Stimulated activated CD4-positive, alpha-beta T cell treated with anti-CD3 and anti-CD28 coated beads, TNF-alpha, amount 100 ng/mL, for 1 hour (primary cell): Measurements from ENCODE around the gene TOP1.

ENCODE experiments used
- DNase-seq, 3 donors: peaks; one replicate each; pipeline ENCODE4 v3.0.0-alpha.2; 2020; ENCODE audit warnings: low read depth in 3 of 3, low spot score in 1 of 3

Gene TOP1

DNA sequence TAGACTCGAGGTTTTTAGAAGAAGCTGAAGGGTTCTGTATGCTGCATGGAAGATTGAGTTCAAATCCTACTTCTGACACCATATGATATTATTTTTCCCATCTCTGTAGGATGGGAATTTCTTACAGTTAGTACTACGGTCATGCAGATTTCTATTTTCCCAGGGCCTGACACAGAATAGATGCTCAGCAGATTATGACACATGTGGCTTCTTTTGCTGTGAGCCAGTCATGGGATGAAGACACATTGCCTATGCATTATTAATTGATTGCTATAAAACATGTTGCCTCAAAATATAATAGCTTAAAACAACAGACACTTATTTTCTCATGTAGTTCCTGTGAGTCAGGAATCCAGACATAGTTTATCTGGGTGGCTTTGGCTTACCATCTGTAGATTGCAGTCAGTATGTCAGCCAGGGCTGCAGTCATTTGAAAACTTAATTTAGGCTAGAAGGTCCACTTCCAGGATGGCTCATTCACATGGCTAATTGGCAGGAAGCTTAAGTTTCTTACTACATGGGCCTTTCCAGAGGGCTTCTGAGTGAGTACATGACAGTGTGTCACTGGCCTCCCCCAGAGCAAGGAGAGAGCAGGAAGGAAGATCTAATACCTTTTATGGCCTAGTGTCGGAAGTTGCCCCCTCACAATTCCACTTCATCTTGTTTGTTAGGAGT lies 29.5 kb downstream of the TOP1 start:
- DNase-seq = no peak

DNA sequence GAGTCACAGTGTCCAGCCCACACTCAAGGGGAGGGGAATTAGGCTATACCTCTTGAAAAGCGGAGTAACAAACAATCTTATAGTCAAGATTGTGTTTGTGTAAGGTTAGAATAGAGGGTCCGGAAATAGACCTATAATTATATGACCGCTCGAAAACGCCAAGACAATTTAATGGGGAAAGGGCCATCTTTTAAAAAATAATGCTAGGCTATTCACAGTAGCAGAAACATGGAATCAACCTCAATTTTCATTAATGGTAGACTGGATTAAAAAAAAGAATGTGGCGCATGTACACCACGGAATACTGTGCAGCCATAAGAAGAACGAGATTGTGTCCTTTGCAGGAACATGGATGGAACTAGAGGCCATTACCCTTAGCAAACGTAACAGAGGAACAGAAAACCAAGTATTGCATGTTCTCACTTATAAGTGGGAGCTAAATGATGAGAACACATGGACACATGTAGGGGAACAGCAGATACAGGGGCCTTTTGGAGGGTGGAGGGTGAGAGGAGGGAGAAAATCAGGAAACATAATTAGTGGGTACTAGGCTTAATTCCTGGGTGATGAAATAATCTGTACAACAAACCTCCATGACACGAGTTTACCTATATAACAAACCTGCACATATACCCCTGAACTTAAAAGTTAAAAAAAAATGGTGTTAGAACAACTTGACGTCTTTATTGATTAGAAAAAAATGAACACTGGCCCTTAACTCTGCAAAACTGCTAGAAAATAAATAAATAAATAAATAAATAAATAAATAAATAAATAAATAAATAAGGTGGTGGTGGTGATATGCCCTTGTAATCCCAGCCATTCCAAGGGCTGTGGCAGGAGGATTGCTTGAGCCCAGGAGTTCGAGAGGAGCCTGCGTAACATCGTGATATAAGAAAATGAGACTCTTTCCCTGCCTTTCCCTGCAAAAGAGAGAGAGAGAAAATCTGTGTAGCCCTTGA lies 30.3 kb downstream of the TOP1 start:
- no peak for DNase-seq

DNA sequence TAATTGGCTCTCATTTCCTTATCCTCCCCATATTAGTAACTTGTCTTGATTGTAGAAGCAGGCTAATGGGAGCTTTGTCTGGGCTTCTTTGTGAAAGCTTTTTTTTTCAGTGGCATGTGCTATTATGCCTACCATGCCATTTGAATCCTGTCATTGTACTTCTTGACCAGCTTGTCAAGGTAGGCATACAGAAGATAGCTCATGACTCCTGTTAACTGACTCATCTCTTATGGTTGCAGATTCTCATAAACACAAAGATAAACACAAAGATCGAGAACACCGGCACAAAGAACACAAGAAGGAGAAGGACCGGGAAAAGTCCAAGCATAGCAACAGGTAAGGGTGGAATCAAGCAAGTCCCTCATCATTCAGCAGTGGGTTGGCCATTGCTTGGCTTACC lies 32.5 kb downstream of the TOP1 start:
- no peak for DNase-seq

DNA sequence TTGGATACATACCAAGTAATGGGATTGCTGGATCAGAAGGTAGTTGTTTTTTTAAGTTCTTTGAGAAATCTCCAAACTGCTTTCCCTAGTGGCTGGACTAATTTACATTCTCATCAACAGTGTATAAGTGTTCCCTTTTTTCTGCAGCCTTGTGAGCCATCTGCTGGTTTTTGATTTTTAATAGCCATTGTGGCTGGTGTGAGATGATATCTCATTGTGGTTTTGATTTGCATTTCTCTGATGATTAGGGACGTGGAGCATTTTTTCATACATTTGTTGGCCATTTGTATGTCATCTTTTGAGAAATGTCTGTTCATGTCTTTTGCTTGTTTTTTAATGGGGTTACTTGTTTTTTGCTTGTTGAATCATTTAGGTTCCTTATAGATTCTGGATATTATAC lies 34.8 kb downstream of the TOP1 start:
- DNase-seq = no peak

DNA sequence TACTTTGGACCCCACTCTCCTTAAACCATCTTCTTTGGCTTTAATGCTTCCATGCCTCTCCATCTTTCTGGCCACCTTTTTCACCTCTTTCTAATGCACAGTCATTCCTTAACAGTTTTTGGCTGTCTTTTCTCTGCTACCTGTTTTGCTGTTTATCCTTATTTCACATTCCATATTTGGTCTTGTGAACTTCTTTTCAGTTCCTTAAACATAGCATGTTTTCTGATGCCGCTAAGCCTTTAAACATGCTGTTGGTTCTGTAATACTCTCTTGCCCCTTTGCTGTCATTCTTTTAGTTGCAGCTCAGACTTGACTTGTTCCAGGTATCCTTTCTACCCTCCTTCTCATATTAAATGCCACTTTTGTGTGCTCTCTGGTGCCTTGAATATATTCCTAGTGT lies 35.8 kb downstream of the TOP1 start:
- no peak for DNase-seq

DNA sequence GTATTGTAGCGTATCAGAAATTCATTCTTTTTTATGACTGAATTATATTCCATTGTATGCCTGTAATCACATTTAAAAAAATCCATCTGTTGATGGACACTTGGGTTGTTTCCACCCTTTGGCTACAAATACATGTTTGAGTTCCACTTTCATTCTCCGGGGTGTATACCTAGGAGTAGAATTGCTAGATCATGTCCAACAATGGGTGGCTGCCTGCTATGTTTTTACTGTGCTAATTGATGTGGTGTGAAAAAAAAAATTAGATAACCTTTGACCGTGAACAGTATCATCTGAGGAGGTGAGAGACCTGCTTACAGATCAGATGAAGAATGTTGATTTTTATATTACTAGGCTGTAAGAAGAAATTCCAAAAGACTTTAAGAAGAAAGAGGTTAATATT lies 37.1 kb downstream of the TOP1 start:
- no peak for DNase-seq

DNA sequence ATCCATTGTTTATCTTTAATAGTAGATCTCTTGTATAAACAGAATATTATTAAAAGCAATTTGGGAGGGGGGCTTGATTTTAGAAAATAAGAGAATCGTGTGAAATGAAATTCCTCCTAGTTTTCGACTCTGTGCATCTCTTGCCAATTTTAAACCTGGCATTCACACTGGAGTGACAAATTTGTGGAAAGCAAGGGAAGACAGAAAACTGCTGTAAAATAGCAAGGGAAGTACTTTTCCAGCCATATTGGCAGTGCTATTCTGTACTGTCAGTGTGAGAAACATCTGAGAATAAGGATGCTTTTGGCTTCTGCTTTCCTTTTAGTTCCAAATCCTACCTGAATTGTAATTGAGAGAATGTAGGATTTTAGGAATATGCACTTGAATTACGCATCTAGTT lies 40.2 kb downstream of the TOP1 start:
- DNase-seq = no peak

DNA sequence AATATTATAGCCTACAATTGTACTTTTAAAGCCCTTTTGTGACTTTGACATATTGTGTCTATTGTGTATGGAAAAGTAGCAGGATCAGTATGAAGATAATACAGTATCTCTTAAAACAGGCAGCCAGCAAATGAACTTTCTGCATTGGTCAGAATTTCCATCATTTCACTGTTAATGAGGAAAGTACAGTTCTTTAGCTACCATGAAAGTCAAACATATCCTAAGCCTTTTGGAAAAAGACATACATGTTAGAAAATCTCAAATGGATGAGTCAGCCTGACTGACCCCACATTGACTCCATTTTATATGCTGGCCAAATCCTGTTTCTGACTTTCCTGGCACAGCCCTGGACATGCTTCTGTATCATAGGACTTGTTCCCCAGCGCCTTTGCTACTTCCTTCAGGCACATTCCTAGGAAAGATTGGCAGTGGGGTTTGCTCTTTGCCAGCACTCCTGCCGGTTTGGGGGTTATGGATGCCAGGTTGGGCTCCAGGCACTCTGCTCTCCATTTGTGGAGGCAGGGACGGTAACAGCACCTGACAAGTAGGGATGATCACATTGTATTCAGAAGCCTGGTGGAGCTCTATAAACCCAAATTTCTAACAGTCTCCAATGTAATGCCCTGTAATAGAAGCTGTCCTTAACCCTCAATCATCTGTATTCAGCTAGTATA lies 43.7 kb downstream of the TOP1 start:
- DNase-seq = no peak

DNA sequence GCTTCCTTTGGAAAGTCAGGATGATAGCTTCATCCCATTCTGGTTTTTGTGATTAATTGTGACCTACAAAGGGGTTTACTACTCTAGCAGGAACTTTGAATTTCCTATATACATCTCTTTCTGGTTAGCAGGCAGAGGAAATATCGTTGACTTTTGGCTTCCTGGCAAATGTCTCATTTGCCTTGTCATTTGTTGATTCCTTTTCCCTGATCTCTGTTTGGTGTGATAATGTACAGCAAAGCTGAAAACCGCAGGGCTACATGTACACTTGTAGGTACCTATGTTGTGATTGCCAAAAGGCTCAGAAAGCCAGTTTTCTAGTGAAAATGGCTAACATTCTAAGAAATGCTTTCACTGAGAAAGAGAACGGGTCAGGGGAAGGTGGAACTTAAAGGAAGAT lies 44.3 kb downstream of the TOP1 start:
- DNase-seq = no peak

DNA sequence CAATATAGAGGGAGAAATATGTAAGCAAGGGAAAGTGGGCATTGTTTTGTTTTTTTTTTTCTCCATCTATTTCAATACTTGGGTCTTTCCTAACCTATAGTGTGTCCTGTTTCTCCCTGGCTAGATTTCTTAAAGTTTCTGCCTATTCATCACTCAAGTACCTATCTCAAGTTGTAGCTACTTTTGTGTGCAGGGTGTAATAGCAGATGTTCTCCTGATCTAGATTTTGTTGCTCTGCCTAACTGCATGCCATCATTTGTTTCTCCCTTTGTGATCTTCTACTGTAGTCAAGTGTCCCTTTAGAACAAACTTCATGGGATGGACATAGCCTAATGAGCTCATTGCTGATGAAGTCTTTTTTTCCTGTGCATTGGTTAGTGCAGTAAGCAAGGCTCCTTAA lies 45.8 kb downstream of the TOP1 start:
- no peak for DNase-seq

DNA sequence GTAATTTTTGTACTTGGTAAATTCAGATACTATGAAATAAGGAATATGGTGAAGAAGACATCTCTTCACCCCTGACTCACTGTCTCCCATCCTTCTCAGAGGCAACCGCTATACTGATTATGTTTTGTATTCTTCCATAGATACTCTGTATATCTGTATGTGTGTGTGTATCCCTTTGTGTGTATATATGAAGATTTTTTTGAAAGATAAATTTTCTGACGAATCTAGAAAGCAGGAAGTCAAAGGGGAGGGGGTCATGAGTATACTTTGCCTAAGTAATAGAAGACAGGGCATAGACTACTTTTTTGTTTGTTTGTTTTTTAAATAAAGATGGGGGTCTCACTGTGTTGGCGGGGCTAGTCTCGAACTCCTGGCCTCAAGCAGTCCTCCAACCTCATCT lies 48.2 kb downstream of the TOP1 start:
- no peak for DNase-seq

DNA sequence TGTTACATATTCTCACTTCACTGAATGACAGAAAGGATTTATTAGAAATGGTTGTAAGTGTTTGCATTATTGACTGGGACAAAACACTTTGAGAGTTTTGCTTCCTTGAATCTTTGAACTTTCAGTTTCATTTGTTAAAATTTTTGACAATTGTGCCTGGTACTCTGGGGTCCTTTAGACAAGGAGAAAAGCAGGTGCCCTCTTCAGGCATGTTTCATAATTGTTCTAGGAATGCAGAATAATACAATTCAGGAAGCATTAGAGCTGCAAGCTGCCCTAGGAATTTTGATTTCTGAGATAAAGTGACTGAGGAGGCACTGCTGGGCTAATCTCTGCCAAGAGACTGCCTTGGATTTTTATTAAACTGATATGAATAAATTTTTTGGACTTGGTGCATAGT lies 49.7 kb downstream of the TOP1 start:
- DNase-seq = no peak

DNA sequence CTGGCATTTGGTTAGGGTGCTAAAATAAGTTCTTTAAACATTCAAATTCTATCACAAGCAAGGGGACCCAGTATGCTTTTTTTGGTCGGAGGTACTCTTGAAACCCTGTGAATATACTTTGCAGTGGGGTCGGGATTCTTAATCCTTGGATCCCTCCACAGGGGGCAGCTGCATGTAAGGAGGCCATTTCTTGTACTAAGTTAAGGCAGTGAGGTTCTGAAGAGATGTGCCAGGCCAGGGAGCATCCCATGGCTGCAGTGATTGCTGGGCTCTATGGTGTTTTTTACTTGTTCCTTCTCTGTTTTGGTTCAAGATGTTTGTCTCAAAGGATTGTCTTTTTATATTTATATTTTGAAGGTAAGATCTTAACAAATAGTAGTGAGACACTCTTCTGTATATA lies 50.4 kb downstream of the TOP1 start:
- DNase-seq = no peak

DNA sequence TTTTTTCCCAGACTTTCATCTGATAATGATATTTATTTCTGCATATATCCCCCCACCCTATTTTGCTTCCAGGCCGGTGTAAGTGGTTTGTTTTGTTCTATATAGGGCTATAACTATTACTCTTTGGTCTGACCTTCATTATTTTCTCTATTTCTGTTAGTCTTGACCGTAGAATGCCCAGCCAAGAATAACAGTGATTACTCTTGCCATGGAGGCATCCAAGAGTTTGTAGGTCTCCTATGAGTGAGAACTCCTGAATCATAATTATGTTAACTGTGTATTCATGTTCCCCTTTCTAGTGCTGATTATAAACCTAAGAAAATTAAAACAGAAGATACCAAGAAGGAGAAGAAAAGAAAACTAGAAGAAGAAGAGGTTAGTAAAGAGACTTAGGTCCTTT lies 52.2 kb downstream of the TOP1 start:
- no peak for DNase-seq

DNA sequence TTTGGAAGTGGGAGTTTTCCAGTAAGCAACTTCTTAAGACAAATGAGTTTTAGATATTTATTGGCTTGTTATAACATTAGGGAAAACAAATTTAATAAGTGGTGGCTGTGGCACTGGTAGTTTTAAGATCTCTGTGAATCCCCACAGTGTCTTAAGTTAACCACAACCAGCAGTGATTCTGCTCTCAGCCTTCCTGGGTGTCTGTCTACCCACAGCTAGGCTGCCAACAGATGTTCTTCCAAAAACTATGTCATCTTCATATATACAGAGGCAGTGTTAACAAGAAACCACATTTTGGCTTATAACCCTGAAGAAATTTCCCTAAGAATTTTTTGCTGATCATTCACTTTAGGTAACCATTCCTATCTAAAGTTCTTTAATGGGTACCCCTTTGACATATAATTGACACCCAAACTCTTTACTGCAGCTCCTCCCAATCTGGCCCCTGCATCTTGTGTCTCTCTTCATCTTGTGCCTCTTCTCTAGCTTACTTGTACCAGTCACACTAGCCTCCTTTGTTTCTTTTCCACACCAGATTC lies 52.7 kb downstream of the TOP1 start:
- no peak for DNase-seq

DNA sequence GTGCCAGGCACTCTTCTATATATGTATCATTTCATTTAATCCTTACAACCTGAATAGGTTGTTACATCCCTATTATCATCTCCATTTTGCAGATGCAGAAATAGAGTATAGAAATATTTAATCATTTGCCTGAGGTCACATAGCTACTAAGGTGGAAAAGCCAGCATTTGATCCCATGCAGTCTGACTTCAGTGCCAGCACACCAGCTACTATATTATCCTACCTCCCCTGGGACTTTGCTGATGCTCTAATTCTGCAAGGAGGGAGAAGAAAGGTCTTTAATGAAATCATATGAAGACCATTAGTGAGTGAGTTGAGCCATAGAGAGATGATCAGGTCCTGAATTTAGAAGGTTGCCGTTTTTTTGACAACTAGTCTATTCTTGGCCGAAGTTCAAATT lies 53.7 kb downstream of the TOP1 start:
- DNase-seq = no peak

DNA sequence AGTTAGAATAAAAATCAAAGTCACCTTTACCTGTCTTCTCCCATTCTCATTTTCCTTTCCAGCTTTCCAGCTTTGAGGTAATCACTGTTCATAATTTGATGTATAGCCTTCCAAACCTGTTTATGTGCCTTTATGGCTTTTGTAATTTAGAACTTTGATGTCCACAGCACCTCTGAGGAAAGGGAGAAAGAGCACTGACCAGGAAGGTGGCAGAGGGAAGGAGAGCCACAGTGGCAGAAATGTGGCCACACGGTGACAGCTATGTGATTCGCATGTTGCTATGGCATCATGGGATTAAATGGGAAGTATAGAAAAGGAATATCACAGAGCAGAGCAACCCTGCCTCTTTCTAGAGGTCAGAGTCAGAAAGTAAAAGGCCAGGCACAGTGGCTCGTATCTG lies 57.0 kb downstream of the TOP1 start:
- DNase-seq = no peak

DNA sequence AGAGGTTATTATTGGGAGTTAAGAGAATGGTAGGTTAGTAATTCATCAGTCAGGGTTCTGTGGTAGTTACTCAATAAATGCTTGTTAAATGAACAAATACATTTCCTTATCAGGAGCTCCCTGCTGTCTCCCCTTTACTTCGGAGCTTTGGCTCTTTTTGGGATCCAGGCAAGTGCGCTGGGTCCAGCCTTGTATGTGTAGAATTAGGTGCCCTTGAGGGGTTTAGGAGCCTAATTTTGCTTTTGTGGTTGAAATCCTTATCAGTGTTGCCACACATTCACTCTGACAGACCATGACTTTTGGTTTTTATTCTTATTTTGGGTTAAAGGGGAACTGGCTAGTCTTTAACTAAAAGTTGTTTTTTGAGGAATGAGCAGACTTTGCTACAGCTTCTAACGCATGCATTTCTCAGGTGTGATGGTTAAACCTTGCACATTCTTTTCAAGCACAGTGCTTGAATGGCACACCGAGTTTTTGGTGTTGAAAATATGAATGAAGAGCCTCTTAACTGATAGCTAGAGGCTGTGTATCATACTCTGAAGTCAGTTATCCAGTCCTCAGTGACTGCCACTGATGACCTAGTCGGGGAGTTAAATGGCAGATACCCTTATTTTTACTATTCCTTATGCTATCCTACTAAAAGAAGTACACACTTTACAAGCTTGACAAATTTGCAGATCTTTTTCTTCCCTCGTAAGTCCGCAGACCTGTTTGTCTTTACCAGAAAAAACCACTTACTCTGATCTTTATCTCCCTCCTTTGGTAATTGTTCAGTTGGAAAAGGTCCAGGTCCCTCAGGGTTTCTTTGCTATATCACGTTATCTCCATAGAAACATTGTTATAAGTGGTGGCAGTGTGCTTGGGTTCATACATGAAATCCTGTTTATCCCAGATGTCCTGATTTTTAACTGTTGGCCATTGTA lies 58.0 kb downstream of the TOP1 start:
- DNase-seq = no peak

DNA sequence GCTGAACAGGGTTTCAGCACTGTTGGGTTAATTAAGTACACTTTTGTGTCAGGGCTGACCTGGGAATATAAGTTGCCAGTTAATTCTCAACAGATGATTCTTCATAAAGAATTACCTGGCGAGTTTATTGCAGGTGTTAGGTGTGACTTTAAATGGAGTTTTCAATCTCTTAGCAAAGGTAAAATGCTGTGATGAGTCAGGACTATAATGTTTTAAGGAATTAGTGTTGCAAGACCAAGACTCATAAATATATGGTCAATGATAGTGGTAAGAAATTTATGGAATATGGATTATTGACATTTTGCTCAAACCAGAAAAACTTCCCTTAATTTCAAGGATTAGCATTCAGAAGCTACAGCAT lies 58.7 kb downstream of the TOP1 start:
- no peak for DNase-seq

DNA sequence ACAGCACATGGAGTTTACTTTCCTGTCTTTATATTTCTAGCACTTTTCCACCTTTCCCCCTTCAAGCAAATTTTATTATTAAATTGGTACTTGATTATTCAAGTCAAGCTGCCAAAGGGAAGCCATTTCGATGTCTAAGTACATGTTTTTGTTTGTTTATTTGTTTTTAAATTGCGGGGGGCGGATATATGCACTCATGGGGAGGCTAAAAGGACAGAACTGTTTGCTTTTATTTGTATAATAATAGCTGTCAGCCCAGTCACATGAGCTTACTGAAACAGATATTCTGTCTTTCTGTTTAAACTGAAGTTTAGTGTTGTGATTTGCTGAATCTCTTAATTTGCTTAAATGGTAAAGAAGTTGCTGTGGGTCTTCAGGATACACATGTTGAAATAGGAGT lies 59.2 kb downstream of the TOP1 start:
- DNase-seq = no peak

DNA sequence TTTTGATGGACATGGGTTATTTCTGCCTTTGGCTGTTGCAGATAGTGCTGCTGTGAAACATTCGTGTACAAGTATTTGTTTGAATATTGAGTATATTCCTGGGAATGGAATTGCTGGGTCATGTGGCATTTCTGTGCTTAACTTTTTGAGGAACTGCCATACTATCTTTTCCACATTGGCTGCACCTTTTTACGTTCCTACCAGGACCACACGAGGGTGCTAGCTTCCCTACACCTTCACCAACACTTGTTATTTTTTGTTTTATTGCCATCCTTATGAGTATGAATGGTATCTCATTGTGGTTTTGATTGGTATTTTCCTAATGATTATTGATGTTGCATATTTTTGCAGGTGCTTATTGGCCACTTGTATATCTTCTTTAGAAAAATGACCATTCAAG lies 60.9 kb downstream of the TOP1 start:
- DNase-seq = no peak
